22Rv1 (cell line): ENCODE results near the gene MYL7.

Experiments used
- CTCF ChIP-seq: fragments of 450-650 bp; IDR thresholded peaks from 2 replicates; pipeline ENCODE4 v1.5.1; 2017; ENCODE audit warnings: mild to moderate bottlenecking
- ZFX ChIP-seq: fragments of 450-650 bp; IDR thresholded peaks from 2 replicates; pipeline ENCODE4 v1.6.1; 2017; ENCODE audit warnings: antibody characterized with exemption, borderline replicate concordance

- TF ChIP-seq CTCF (no peak), ZFX (no peak)
Observed at GRCh38 chr7:44150966-44151941, 10.1 kb upstream of the MYL7 start.
